Adipocyte (in vitro differentiated cells): Measurements from ENCODE around the gene SYT15B.
"Not testable (repeated sequence)": the region's sequence is repeated elsewhere in the genome, so short reads cannot be mapped to it uniquely, and the experiment has no call there.

Experiments
- DNase-seq: peaks from one replicate; pipeline ENCODE4 v3.0.0-alpha.2; 2015; ENCODE audit warnings: low read depth
- H3K27me3 ChIP-seq: replicated peaks from 2 replicates; pipeline ENCODE4 v1.7.0; 2013; ENCODE audit warnings: mild to moderate bottlenecking, low read length, moderate library complexity; ENCODE audit not compliant: control insufficient read depth, insufficient read depth
- H3K36me3 ChIP-seq: 2 replicates; pipeline ENCODE4 v1.7.0; 2013; ENCODE audit warnings: low read length, mild to moderate bottlenecking, moderate library complexity; ENCODE audit not compliant: control insufficient read depth, insufficient read depth, severe bottlenecking
- H3K4me1 ChIP-seq: 2 replicates; pipeline ENCODE4 v1.7.0; 2013; ENCODE audit warnings: mild to moderate bottlenecking, low read length, moderate library complexity; ENCODE audit not compliant: control insufficient read depth, insufficient read depth
- H3K4me3 ChIP-seq: 2 replicates; pipeline ENCODE4 v1.7.0; 2013; ENCODE audit warnings: mild to moderate bottlenecking, low read length, moderate library complexity
- H3K9ac ChIP-seq: 2 replicates; pipeline ENCODE4 v1.7.0; 2013; ENCODE audit warnings: mild to moderate bottlenecking, low read length, moderate library complexity
- H3K9me3 ChIP-seq: 2 replicates; pipeline ENCODE4 v1.7.0; 2013; ENCODE audit warnings: mild to moderate bottlenecking, low read length, moderate library complexity; ENCODE audit not compliant: control insufficient read depth

Gene SYT15B

GRCh38 chr10:47753871-47754270, 9.5 kb downstream of the SYT15B start:
- H3K27me3 ChIP-seq, H3K4me3 ChIP-seq, DNase-seq, H3K9ac ChIP-seq, H3K4me1 ChIP-seq, H3K36me3 ChIP-seq, H3K9me3 ChIP-seq: not testable (repeated sequence)

GRCh38 chr10:47753176-47753575, 10.2 kb downstream of the SYT15B start:
- H3K9me3 ChIP-seq, DNase-seq, H3K36me3 ChIP-seq, H3K4me3 ChIP-seq, H3K9ac ChIP-seq, H3K27me3 ChIP-seq, H3K4me1 ChIP-seq: not testable (repeated sequence)

- not testable (repeated sequence) for H3K9ac ChIP-seq, H3K36me3 ChIP-seq, H3K27me3 ChIP-seq, H3K9me3 ChIP-seq, H3K4me1 ChIP-seq, DNase-seq, H3K4me3 ChIP-seq
Observed at GRCh38 chr10:47751821-47752220, 11.6 kb downstream of the SYT15B start.

GRCh38 chr10:47750360-47750759, 13.0 kb downstream of the SYT15B start:
- not testable (repeated sequence) for H3K4me3 ChIP-seq, H3K36me3 ChIP-seq

GRCh38 chr10:47746780-47747376, 16.5 kb downstream of the SYT15B start:
- H3K9ac ChIP-seq, H3K4me3 ChIP-seq, H3K36me3 ChIP-seq, H3K27me3 ChIP-seq, H3K9me3 ChIP-seq, H3K4me1 ChIP-seq: not testable (repeated sequence)
- DNase-seq = peak; percentile 22

More at GRCh38 chr10:47750360-47750759, 13.0 kb downstream of the SYT15B start:
- not testable (repeated sequence) for DNase-seq, H3K9me3 ChIP-seq, H3K27me3 ChIP-seq, H3K4me1 ChIP-seq, H3K9ac ChIP-seq

GRCh38 chr10:47744881-47745280, 18.5 kb downstream of the SYT15B start:
- H3K9me3 ChIP-seq, H3K36me3 ChIP-seq, DNase-seq, H3K4me3 ChIP-seq, H3K9ac ChIP-seq, H3K27me3 ChIP-seq, H3K4me1 ChIP-seq: not testable (repeated sequence)

- H3K27me3 ChIP-seq, H3K36me3 ChIP-seq, H3K4me1 ChIP-seq, H3K9me3 ChIP-seq: not testable (repeated sequence)
- peak overlapping the region; percentile 75 for H3K4me3 ChIP-seq
- peak; percentile 14 for DNase-seq
- H3K9ac ChIP-seq = peak overlapping the region; percentile 73
Observed at GRCh38 chr10:47743611-47744550, 19.5 kb downstream of the SYT15B start.

- H3K27me3 ChIP-seq, H3K4me1 ChIP-seq, H3K9me3 ChIP-seq, H3K9ac ChIP-seq, H3K36me3 ChIP-seq, DNase-seq, H3K4me3 ChIP-seq: not testable (repeated sequence)
Observed at GRCh38 chr10:47740868-47741267, 22.5 kb downstream of the SYT15B start.

- H3K9me3 ChIP-seq, H3K27me3 ChIP-seq, H3K9ac ChIP-seq, H3K4me3 ChIP-seq, H3K36me3 ChIP-seq, H3K4me1 ChIP-seq, DNase-seq: not testable (repeated sequence)
Observed at GRCh38 chr10:47730911-47731310, 32.5 kb downstream of the SYT15B start.

- H3K36me3 ChIP-seq, DNase-seq, H3K4me1 ChIP-seq, H3K27me3 ChIP-seq, H3K9ac ChIP-seq, H3K9me3 ChIP-seq, H3K4me3 ChIP-seq: not testable (repeated sequence)
Observed at GRCh38 chr10:47725740-47726139, 37.7 kb downstream of the SYT15B start.

GRCh38 chr10:47725047-47725446, 38.3 kb downstream of the SYT15B start:
- H3K4me1 ChIP-seq, H3K27me3 ChIP-seq, H3K9me3 ChIP-seq, H3K36me3 ChIP-seq, H3K4me3 ChIP-seq, DNase-seq, H3K9ac ChIP-seq: not testable (repeated sequence)
